Effector memory CD8-positive, alpha-beta T cell (primary cell): Measurements from ENCODE around the gene STEAP4.

ENCODE experiments used
- ATAC-seq: fragments of 150-1000 bp; cut with Tn5 transposase; replicated peaks from 2 replicates; pipeline ENCODE4 v1.10.0; 2021; ENCODE audit warnings: mild to moderate bottlenecking, moderate library complexity
- DNase-seq, 3 experiments: peaks; one replicate each; pipeline ENCODE4 v3.0.0; 2021
- H3K27ac Mint-ChIP-seq, 2 donors: one replicate each; pipeline ENCODE4 v1.8.0; 2022; ENCODE audit warnings: mild to moderate bottlenecking in 2 of 2, mixed read lengths in 2 of 2, moderate library complexity in 2 of 2
- H3K27me3 Mint-ChIP-seq, 2 donors: one replicate each; pipeline ENCODE4 v1.8.0; 2022; ENCODE audit warnings: mixed read lengths in 2 of 2
- H3K36me3 Mint-ChIP-seq: one replicate; pipeline ENCODE4 v1.8.0; 2022; ENCODE audit warnings: mild to moderate bottlenecking, moderate library complexity, mixed read lengths; ENCODE audit not compliant: insufficient read depth
- H3K4me1 Mint-ChIP-seq, 2 donors: one replicate each; pipeline ENCODE4 v1.8.0; 2022; ENCODE audit warnings: low read depth in 2 of 2, mixed read lengths in 2 of 2
- H3K4me3 Mint-ChIP-seq, 2 donors: one replicate each; pipeline ENCODE4 v1.8.0; 2022; ENCODE audit warnings: mild to moderate bottlenecking in 2 of 2, mixed read lengths in 2 of 2, moderate library complexity in 2 of 2
- H3K9me3 Mint-ChIP-seq, 2 donors: one replicate each; pipeline ENCODE4 v1.8.0; 2022; ENCODE audit warnings: mixed read lengths in 2 of 2

Gene STEAP4

GRCh38 chr7:88244258-88244657 lies 62.4 kb downstream of the STEAP4 start:
- H3K36me3 Mint-ChIP-seq: peaks cover 3% of the 10 kb centered on the region
- peaks cover 0 to 17% of the 10 kb centered on the region in 2 donors for H3K27me3 Mint-ChIP-seq
- no peak overlapping the region for H3K27ac Mint-ChIP-seq
- H3K9me3 Mint-ChIP-seq: no peaks in the 10 kb centered on the region
- no peak overlapping the region for H3K4me3 Mint-ChIP-seq
- no peak for DNase-seq
- no peaks in the 10 kb centered on the region for H3K4me1 Mint-ChIP-seq
- ATAC-seq: no peak

- peaks cover 0 to 17% of the 10 kb centered on the region in 2 donors for H3K27me3 Mint-ChIP-seq
- H3K27ac Mint-ChIP-seq: no peak overlapping the region
- peaks cover 3% of the 10 kb centered on the region for H3K36me3 Mint-ChIP-seq
- no peaks in the 10 kb centered on the region for H3K4me1 Mint-ChIP-seq
- H3K9me3 Mint-ChIP-seq: no peaks in the 10 kb centered on the region
- no peak overlapping the region for H3K4me3 Mint-ChIP-seq
- DNase-seq: no peak
- ATAC-seq: peak; percentile 37
These were observed 63.3 kb downstream of the STEAP4 start for GRCh38 chr7:88243345-88243909.

- no peak overlapping the region for H3K4me3 Mint-ChIP-seq
- no peaks in the 10 kb centered on the region for H3K4me1 Mint-ChIP-seq
- DNase-seq: no peak
- H3K27me3 Mint-ChIP-seq: peaks cover 8 to 11% of the 10 kb centered on the region in 2 donors
- no peak for ATAC-seq
- no peak overlapping the region for H3K27ac Mint-ChIP-seq
- H3K9me3 Mint-ChIP-seq: no peaks in the 10 kb centered on the region
- H3K36me3 Mint-ChIP-seq: peaks cover 3% of the 10 kb centered on the region
These were observed 66.8 kb downstream of the STEAP4 start for GRCh38 chr7:88239852-88240251.

GRCh38 chr7:88233828-88234227 lies 72.9 kb downstream of the STEAP4 start:
- Mint-ChIP-seq H3K36me3 (no peaks in the 10 kb centered on the region), H3K27me3 (peaks cover 28 to 30% of the 10 kb centered on the region in 2 donors), H3K9me3 (no peaks in the 10 kb centered on the region), H3K4me3 (no peak overlapping the region), H3K4me1 (no peaks in the 10 kb centered on the region), H3K27ac (no peak overlapping the region)
- no peak for ATAC-seq
- DNase-seq: no peak

- Mint-ChIP-seq H3K9me3 (no peaks in the 10 kb centered on the region), H3K4me1 (no peaks in the 10 kb centered on the region), H3K36me3 (no peaks in the 10 kb centered on the region), H3K27me3 (peaks cover 33 to 35% of the 10 kb centered on the region in 2 donors), H3K27ac (no peak overlapping the region), H3K4me3 (no peak overlapping the region)
- no peak for ATAC-seq
- no peak for DNase-seq
These were observed 76.0 kb downstream of the STEAP4 start for GRCh38 chr7:88230646-88231045.

- no peaks in the 10 kb centered on the region for H3K4me1 Mint-ChIP-seq
- peaks cover 24 to 25% of the 10 kb centered on the region in 2 donors for H3K27me3 Mint-ChIP-seq
- H3K27ac Mint-ChIP-seq: no peak overlapping the region
- H3K9me3 Mint-ChIP-seq: no peaks in the 10 kb centered on the region
- ATAC-seq: no peak
- no peak for DNase-seq
- H3K36me3 Mint-ChIP-seq: no peaks in the 10 kb centered on the region
- H3K4me3 Mint-ChIP-seq: no peak overlapping the region
These were observed 77.2 kb downstream of the STEAP4 start for GRCh38 chr7:88229302-88229995.

GRCh38 chr7:88226886-88227516 lies 79.7 kb downstream of the STEAP4 start:
- Mint-ChIP-seq H3K4me3 (no peak overlapping the region), H3K27me3 (peaks cover 19 to 25% of the 10 kb centered on the region in 2 donors), H3K36me3 (no peaks in the 10 kb centered on the region), H3K9me3 (no peaks in the 10 kb centered on the region), H3K27ac (no peak overlapping the region), H3K4me1 (no peaks in the 10 kb centered on the region)
- ATAC-seq: no peak
- DNase-seq: no peak

GRCh38 chr7:88226201-88226600 lies 80.5 kb downstream of the STEAP4 start:
- H3K27ac Mint-ChIP-seq: no peak overlapping the region
- DNase-seq (no peak), ATAC-seq (no peak)
- H3K9me3 Mint-ChIP-seq: no peaks in the 10 kb centered on the region
- H3K27me3 Mint-ChIP-seq: peaks cover 11 to 20% of the 10 kb centered on the region in 2 donors
- no peak overlapping the region for H3K4me3 Mint-ChIP-seq
- peaks cover 2% of the 10 kb centered on the region in 2 donors for H3K4me1 Mint-ChIP-seq
- no peaks in the 10 kb centered on the region for H3K36me3 Mint-ChIP-seq

- H3K4me3 Mint-ChIP-seq: no peak overlapping the region
- no peak for ATAC-seq
- H3K27ac Mint-ChIP-seq: no peak overlapping the region
- H3K9me3 Mint-ChIP-seq: no peaks in the 10 kb centered on the region
- H3K36me3 Mint-ChIP-seq: peaks cover 4% of the 10 kb centered on the region
- peaks cover 9% of the 10 kb centered on the region in 2 donors for H3K27me3 Mint-ChIP-seq
- peaks cover 8 to 12% of the 10 kb centered on the region in 2 donors for H3K4me1 Mint-ChIP-seq
- no peak for DNase-seq
These were observed 82.0 kb downstream of the STEAP4 start for GRCh38 chr7:88224601-88225275.

GRCh38 chr7:88223265-88223664 lies 83.4 kb downstream of the STEAP4 start:
- H3K4me1 Mint-ChIP-seq: peaks cover 14 to 24% of the 10 kb centered on the region in 2 donors

More at GRCh38 chr7:88223265-88223664, 83.4 kb downstream of the STEAP4 start:
- Mint-ChIP-seq H3K36me3 (peaks cover 4% of the 10 kb centered on the region), H3K4me3 (no peak overlapping the region), H3K9me3 (no peaks in the 10 kb centered on the region), H3K27me3 (peaks cover under 1 to 1% of the 10 kb centered on the region in 2 donors), H3K27ac (no peak overlapping the region)
- no peak for DNase-seq
- ATAC-seq: no peak
